HG02798 (cell line): ENCODE measurements around the gene DCTN5.

Experiments used
- ATAC-seq: cut with Tn5 transposase; IDR thresholded peaks from one replicate; pipeline ENCODE4 v1.9.1; 2021; ENCODE audit warnings: mild to moderate bottlenecking; ENCODE audit not compliant: unreplicated experiment, poor library complexity

DCTN5 gene

DNA sequence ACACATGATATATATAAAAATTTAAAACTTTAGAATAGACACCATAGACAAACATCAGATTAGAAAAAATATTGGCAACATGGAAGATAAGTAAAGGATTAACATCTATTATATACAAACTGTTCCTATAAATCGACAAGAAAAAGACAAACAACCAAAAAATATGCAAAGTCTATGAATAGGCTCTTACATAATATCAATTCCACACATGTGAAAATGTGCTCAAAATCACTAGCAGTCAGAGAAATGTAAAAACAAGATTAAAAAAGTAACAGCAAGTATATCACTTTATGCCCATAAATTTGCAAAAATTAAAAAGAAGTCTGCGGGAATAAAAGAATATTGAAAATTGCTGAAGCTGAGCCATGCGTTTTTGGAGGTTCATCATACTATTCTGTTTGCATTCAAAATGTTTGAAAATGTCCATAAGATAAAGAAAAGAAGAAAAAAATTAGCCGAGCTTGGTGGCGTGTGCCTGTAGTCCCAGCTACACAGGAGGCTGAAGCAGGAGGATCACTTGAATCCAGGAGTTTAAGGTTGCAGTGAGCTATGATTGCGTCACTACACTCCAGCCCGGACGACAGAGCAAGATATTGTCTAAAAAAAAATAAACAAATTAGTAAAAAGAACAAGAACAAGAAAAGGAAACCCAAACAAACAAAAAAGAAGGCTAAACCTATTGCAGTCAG is 83.0 kb downstream of the DCTN5 start:
- no peak for ATAC-seq

DNA sequence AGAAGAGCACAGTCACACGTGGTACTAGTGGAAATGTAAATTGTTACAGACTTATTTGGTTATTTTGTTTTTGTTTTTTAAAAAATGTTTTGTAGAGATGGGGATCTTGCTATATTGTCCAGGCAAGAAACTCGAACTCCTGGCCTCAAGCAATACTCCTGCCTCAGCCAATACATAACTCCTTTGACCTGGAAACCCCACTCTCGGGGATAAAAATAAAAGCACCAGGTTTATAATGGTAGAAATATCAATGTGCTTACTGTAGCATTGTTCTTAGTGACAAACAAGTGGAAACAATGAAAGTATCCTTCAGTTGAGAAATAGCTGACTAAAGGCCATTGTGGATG is 83.5 kb downstream of the DCTN5 start:
- no peak for ATAC-seq

DNA sequence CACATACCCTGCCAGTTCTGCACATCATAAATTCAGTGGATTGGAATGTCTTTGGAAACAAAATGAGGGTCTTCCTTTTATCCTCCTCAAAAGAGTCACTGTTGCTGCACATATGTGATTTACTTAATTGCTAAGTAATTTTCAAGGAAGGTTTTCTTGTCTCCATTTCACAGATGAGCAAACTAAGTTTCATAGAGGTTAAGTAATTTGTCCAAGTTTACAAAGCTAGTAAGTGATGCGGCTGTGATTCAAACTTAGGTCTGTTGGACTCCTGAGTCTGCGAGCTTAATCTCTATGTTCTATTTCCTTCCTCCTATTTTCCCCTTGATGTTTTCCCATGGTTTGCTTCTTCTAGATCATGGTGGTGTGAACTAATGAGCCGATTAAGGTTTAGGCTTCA is 85.4 kb downstream of the DCTN5 start:
- ATAC-seq: no peak
